Right lobe of liver (tissue), 4 donors: Measurements from ENCODE around the gene DIRAS1.

ENCODE experiments used
- POLR2A ChIP-seq: fragments of 450-650 bp; IDR thresholded peaks from one replicate; pipeline ENCODE4 v1.6.1; 2017; ENCODE audit warnings: antibody characterized with exemption, mild to moderate bottlenecking
- TF ChIP-seq, protein P1 (sequence below), 4 donors: fragments of 200-600 bp in 3 of 4; fragments of 450-650 bp in 1 of 4; IDR thresholded peaks; one replicate each; pipeline versions ENCODE4 v1.5.1 to v1.8.0; 2016 to 2022; ENCODE audit warnings: antibody characterized with exemption in 4 of 4, mild to moderate bottlenecking in 2 of 4
- donor health status: DM: no; HTN: no; CAD: no.
- donor health status: DM: no; HTN: no; CAD: no.
- donor health status: DM: no; HTN: yes; CAD: no.

DNA sequence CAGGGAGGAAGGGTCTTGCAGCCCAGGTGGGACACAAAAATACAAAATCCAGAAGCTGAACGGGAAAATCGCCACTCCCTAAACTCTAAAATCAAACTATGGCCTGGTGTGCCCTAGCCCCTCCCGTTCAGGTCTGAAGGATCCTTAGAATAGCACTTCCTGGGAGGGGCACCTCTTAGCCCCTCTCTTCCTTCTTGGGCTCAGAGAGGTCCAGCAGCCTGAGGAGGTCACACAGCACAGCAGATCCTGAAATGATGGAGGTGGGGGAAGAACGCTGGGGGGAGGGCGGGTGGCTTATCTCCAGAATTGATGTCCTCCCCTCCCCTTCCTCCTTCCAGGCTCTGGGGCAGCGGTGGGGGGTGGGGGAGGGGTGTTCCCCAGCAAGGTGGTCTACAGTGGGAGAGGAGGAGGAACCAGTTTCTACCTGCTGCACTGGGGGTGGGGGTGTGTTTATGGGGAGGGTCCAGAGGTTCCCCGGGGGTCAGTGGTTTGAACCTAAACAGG, 1.9 kb downstream of the DIRAS1 start:
- TF ChIP-seq, protein P1, sequence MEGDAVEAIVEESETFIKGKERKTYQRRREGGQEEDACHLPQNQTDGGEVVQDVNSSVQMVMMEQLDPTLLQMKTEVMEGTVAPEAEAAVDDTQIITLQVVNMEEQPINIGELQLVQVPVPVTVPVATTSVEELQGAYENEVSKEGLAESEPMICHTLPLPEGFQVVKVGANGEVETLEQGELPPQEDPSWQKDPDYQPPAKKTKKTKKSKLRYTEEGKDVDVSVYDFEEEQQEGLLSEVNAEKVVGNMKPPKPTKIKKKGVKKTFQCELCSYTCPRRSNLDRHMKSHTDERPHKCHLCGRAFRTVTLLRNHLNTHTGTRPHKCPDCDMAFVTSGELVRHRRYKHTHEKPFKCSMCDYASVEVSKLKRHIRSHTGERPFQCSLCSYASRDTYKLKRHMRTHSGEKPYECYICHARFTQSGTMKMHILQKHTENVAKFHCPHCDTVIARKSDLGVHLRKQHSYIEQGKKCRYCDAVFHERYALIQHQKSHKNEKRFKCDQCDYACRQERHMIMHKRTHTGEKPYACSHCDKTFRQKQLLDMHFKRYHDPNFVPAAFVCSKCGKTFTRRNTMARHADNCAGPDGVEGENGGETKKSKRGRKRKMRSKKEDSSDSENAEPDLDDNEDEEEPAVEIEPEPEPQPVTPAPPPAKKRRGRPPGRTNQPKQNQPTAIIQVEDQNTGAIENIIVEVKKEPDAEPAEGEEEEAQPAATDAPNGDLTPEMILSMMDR (IDR thresholded peaks at IDR 0.05), result no peak
- TF ChIP-seq POLR2A, result no peak
